GM12878 (cell line): ENCODE measurements around the gene FAM53B. TPM values are rescaled to one million over a fixed set of nuclear protein-coding genes. Genes with fewer than 3 reads are reported as not detected.

ENCODE experiments used
- ATAC-seq: fragments of 200-7000 bp; cut with Tn5 transposase; 3 replicates; pipeline ENCODE4 v1.9.1; 2020; ENCODE audit warnings: mild to moderate bottlenecking, moderate library complexity
- BruUV-seq: library from RNA; stranded (reverse); fragments of 400-500 nt; replicated peaks from 2 replicates; lab custom pipeline; 2021; lab: Mats Ljungman, UMichigan
- CTCF ChIA-PET: fragments of 300-600 bp; sonication (Branson Sonifier 250); formaldehyde crosslinking; extraction: SDS; loops from one replicate; lab custom pipeline; 2021; ENCODE audit warnings: inconsistent platforms; lab: Yijun Ruan, JAX
- POLR2A ChIA-PET: fragments of 350-600 bp; formaldehyde crosslinking; extraction: SDS; loops from one replicate; lab custom pipeline; 2021; ENCODE audit warnings: inconsistent platforms; lab: Charles Lee
- RAD21 ChIA-PET: fragments of 300-600 bp; sonication (Branson Sonifier 250); formaldehyde crosslinking; loops from one replicate; lab custom pipeline; 2023; ENCODE audit warnings: antibody characterized with exemption; ENCODE audit not compliant: unreplicated experiment; lab: Charles Lee
- SMC1A ChIA-PET: fragments of 300-600 bp; sonication (Branson Sonifier 250); formaldehyde crosslinking; loops from one replicate; lab custom pipeline; 2023; ENCODE audit not compliant: unreplicated experiment, uncharacterized antibody; lab: Charles Lee
- DNase-seq: peaks from one replicate; pipeline ENCODE4 v3.0.0-alpha.2; 2011; ENCODE audit warnings: low read depth, low spot score
- FAIRE-seq: peaks from 3 replicates; lab custom pipeline; 2011; peaks lifted over from hg19 to GRCh38; lab: Jason Lieb, UNC
- H2AFZ ChIP-seq: 2 replicates; pipeline ENCODE4 v1.6.0; 2011; ENCODE audit warnings: low read depth, low read length, control low read depth; ENCODE audit not compliant: control insufficient read depth
- H3K27ac ChIP-seq: 2 replicates; pipeline ENCODE4 v1.5.1; 2011; ENCODE audit warnings: control low read depth; ENCODE audit not compliant: control insufficient read depth, insufficient read depth
- H3K27me3 ChIP-seq, 2 experiments: replicated peaks in 1 of 2; 2 replicates each; pipeline versions ENCODE4 v1.6.0 to v1.6.1; 2011; ENCODE audit warnings: low read length in 1 of 2; ENCODE audit not compliant: control insufficient read depth in 2 of 2, insufficient read depth in 2 of 2
- H3K36me3 ChIP-seq, 2 experiments: 2 replicates each; pipeline ENCODE4 v1.5.1; 2011; ENCODE audit warnings: low read length in 1 of 2; ENCODE audit not compliant: control insufficient read depth in 2 of 2, insufficient read depth in 2 of 2
- H3K4me1 ChIP-seq: 2 replicates; pipeline ENCODE4 v1.6.1; 2011; ENCODE audit warnings: mild to moderate bottlenecking, low read length, moderate library complexity, mixed read lengths; ENCODE audit not compliant: control insufficient read depth, insufficient read depth
- H3K4me2 ChIP-seq: 2 replicates; pipeline ENCODE4 v1.6.0; 2011; ENCODE audit warnings: control low read depth; ENCODE audit not compliant: control insufficient read depth, insufficient read depth
- H3K4me3 ChIP-seq: fragments of 200-600 bp; sonication (generic); 2 replicates; pipeline ENCODE4 v1.5.1; 2016
- H3K79me2 ChIP-seq: 2 replicates; pipeline ENCODE4 v1.6.0; 2011; ENCODE audit warnings: low read length; ENCODE audit not compliant: control insufficient read depth, insufficient read depth
- H3K9ac ChIP-seq: 2 replicates; pipeline ENCODE4 v1.8.0; 2011; ENCODE audit warnings: low read length, control low read depth, mixed read lengths; ENCODE audit not compliant: control insufficient read depth, insufficient read depth
- H3K9me3 ChIP-seq: replicated peaks from 3 replicates; pipeline ENCODE4 v1.5.1; 2011; ENCODE audit warnings: mild to moderate bottlenecking, low read length; ENCODE audit not compliant: control insufficient read depth, insufficient read depth
- H4K20me1 ChIP-seq: 2 replicates; pipeline ENCODE4 v1.6.0; 2011; ENCODE audit not compliant: control insufficient read depth, insufficient read depth
- ASH2L ChIP-seq: fragments of 300-600, 200-600 bp; sonication (generic); IDR thresholded peaks from 2 replicates; pipeline ENCODE4 v1.6.1; 2017; ENCODE audit warnings: low read depth, mild to moderate bottlenecking, borderline replicate concordance
- BCLAF1 ChIP-seq: fragments of 450-650 bp; IDR thresholded peaks from 2 replicates; pipeline ENCODE4 v1.6.1; 2017; ENCODE audit warnings: antibody characterized with exemption, mild to moderate bottlenecking, moderate library complexity
- CBFB ChIP-seq: IDR thresholded peaks from 2 replicates; pipeline ENCODE4 v1.6.1; 2016; ENCODE audit warnings: antibody characterized with exemption, low read depth
- ESRRA ChIP-seq: IDR thresholded peaks from 2 replicates; pipeline ENCODE4 v1.6.1; 2012; ENCODE audit warnings: mild to moderate bottlenecking, low read length, improper control_type of control experiment
- EZH2 ChIP-seq: IDR thresholded peaks from 2 replicates; pipeline ENCODE4 v1.6.1; 2012; ENCODE audit warnings: low read depth, mild to moderate bottlenecking, control low read depth, inconsistent platforms, low read length, borderline replicate concordance; ENCODE audit not compliant: control insufficient read depth
- HDAC2 ChIP-seq: fragments of 200-600 bp; sonication (generic); IDR thresholded peaks from 2 replicates; pipeline ENCODE4 v1.6.1; 2017
- HSF1 ChIP-seq: fragments of 150-350 bp; IDR thresholded peaks from 2 replicates; pipeline ENCODE4 v1.6.1; 2014; ENCODE audit warnings: mild to moderate bottlenecking, low read depth, low read length
- KAT2A ChIP-seq: conservative IDR thresholded peaks from 2 replicates; pipeline ENCODE4 v1.6.1; 2011; ENCODE audit warnings: low read depth, low read length; ENCODE audit not compliant: control insufficient read depth
- POLR2AphosphoS2 ChIP-seq: IDR thresholded peaks from 2 replicates; pipeline ENCODE4 v1.6.1; 2011; ENCODE audit warnings: low read depth, mild to moderate bottlenecking, low read length, improper control_type of control experiment, moderate library complexity
- POLR2AphosphoS5 ChIP-seq: IDR thresholded peaks from 2 replicates; pipeline ENCODE4 v1.6.1; 2011; ENCODE audit warnings: mild to moderate bottlenecking, low read length, inconsistent platforms
- RB1 ChIP-seq: fragments of 450-650 bp; formaldehyde crosslinking; IDR thresholded peaks from 2 replicates; pipeline ENCODE4 v1.6.1; 2017; ENCODE audit warnings: mild to moderate bottlenecking, borderline replicate concordance
- SMC3 ChIP-seq: IDR thresholded peaks from 2 replicates; pipeline ENCODE4 v1.6.1; 2011; ENCODE audit warnings: low read length, improper control_type of control experiment, borderline replicate concordance
- SREBF1 ChIP-seq: IDR thresholded peaks from 2 replicates; pipeline ENCODE4 v1.6.1; 2012; ENCODE audit warnings: mild to moderate bottlenecking, low read length
- STAT1 ChIP-seq: fragments of 450-650 bp; conservative IDR thresholded peaks from 2 replicates; pipeline ENCODE4 v1.6.1; 2014; ENCODE audit warnings: antibody characterized with exemption, mild to moderate bottlenecking
- SUPT20H ChIP-seq: IDR thresholded peaks from 2 replicates; pipeline ENCODE4 v1.6.1; 2011; ENCODE audit warnings: low read depth, mild to moderate bottlenecking, low read length, moderate library complexity, borderline replicate concordance; ENCODE audit not compliant: control insufficient read depth
- TCF3 ChIP-seq: IDR thresholded peaks from 2 replicates; pipeline ENCODE4 v1.6.1; 2012; ENCODE audit warnings: low read depth, mild to moderate bottlenecking, low read length, borderline replicate concordance; ENCODE audit not compliant: insufficient read depth
- ZNF687 ChIP-seq: fragments of 450-650 bp; IDR thresholded peaks from 2 replicates; pipeline ENCODE4 v1.6.1; 2017; ENCODE audit warnings: mild to moderate bottlenecking, moderate library complexity
- WGBS: methylation state at CpG from one replicate; pipeline ENCODE4 v1.1.6; 2016; ENCODE audit warnings: low lambda C conversion rate; ENCODE audit not compliant: insufficient replicate concordance, insufficient coverage; ENCODE audit errors: missing lambda C conversion rate; 5-methylcytosine and 5-hydroxymethylcytosine counted together
- in situ Hi-C: fragments of 300-500 bp; cut with MboI; formaldehyde crosslinking; loops from 9 replicates; pipeline ENCODE4 v1.14.3; 2018; ENCODE audit warnings: mixed read lengths
- intact Hi-C: fragments of 100-400 bp; cut with micrococcal nuclease; formaldehyde crosslinking; loops from one replicate; pipeline ENCODE4 v1.14.2; 2022; ENCODE audit not compliant: unreplicated experiment
- polyA plus RNA-seq, 11 experiments: library from polyadenylated mRNA; depleted of rRNA in 4 of 11; unstranded in 6 of 11; stranded (reverse) in 5 of 11; fragments of >200 nt; fragmentation: Nextera tagmentation in 4 of 11; fragmentation: Illumina TruSeq in 1 of 11; extraction: Ambion mirVana in 4 of 11; extraction: Trizol in 1 of 11; gene quantifications; 1 replicate in 1 of 11; 2 replicates in 10 of 11; pipeline versions ENCODE4 v1.2.1 to v1.2.3, GENCODE V29; 2011 to 2016; ENCODE audit warnings: inconsistent platforms in 2 of 11, missing spikeins in 2 of 11, low read depth in 1 of 11
- total RNA-seq, 4 experiments: library from RNA; depleted of rRNA in 3 of 4; stranded (reverse); fragments of >200 nt in 3 of 4; fragmentation: Illumina TruSeq in 1 of 4; extraction: Trizol in 1 of 4; gene quantifications; 2 replicates each; pipeline versions ENCODE4 v1.2.1 to v1.2.3, GENCODE V29; 2013 to 2021

The FAM53B gene
- total and polyA plus RNA-seq, 10 of the 15 experiments (the other 5 are each of a cell fraction or from before 2014, with no cell fraction given) = 0.05 to 26.3 (median 8.1) TPM

- intact Hi-C loops = loop anchor here (5.0 kb wide), 1 partner anchor 98 kb away; the partner anchor contains the start of gene FAM53B
Measured at GRCh38 chr10:124644236-124644635, 99.9 kb downstream of the FAM53B start.

More at GRCh38 chr10:124644236-124644635, 99.9 kb downstream of the FAM53B start:
- DNase-seq = no peak
- H3K79me2 ChIP-seq = peaks cover 14% of the 10 kb centered on the region
- POLR2A ChIA-PET = interaction anchor here (0.6 to 1.5 kb wide), 3 partner anchors 44 to 526 kb away, joined by 3 read pairs; no protein-coding TSS in a partner anchor
- no peaks in the 10 kb centered on the region for H3K27me3 ChIP-seq
- H3K36me3 ChIP-seq = peaks cover 0 to 4% of the 10 kb centered on the region in 2 experiments; a peak in 3 of 4 replicates
- RAD21 ChIA-PET = interaction anchor here (0.8 to 2.7 kb wide), 4 partner anchors 24 to 96 kb away, joined by 3 to 14 read pairs (median 3); no protein-coding TSS in a partner anchor
- H3K27ac ChIP-seq = no peak overlapping the region
- no TSS peak for BruUV-seq
- H3K9ac ChIP-seq = no peak overlapping the region
- CTCF ChIA-PET = interaction anchor here (1.1 to 4.4 kb wide), 4 partner anchors 43 to 98 kb away, joined by 3 to 30 read pairs (median 4); no protein-coding TSS in a partner anchor
- no peak for FAIRE-seq
- no peak overlapping the region for H3K4me2 ChIP-seq
- SMC1A ChIA-PET = interaction anchor here (1.0 to 8.4 kb wide), 4 partner anchors 43 to 97 kb away, joined by 3 to 81 read pairs (median 6); no protein-coding TSS in a partner anchor
- no peak overlapping the region for H2AFZ ChIP-seq
- in situ Hi-C loops = no loop called here
- H3K4me1 ChIP-seq = peaks cover 43% of the 10 kb centered on the region
- WGBS = 98% methylated on average over 4 of the region's 4 CpGs
- no peak for ATAC-seq
- no peak for TF ChIP-seq STAT1
- no peak for TF ChIP-seq SMC3
- TF ChIP-seq POLR2AphosphoS2 = no peak
- TF ChIP-seq HSF1 = no peak
- no peak for TF ChIP-seq TCF3
- TF ChIP-seq BCLAF1 = no peak
- TF ChIP-seq SREBF1 = no peak
- TF ChIP-seq POLR2AphosphoS5 = no peak
- no peak for TF ChIP-seq CBFB
- TF ChIP-seq ASH2L = no peak
- no peak for TF ChIP-seq SUPT20H
- no peak for TF ChIP-seq RB1
- no peak for TF ChIP-seq HDAC2
- TF ChIP-seq ESRRA = no peak
- no peak for TF ChIP-seq ZNF687
- no peak for TF ChIP-seq KAT2A
- TF ChIP-seq EZH2 = no peak
- TF ChIP-seq, all 136 proteins: peak for 0
- Histone ChIP-seq H3K4me3 (no peak overlapping the region), H3K9me3 (no peaks in the 10 kb centered on the region), H4K20me1 (no peaks in the 10 kb centered on the region)
